HG02973 (cell line): Measurements from ENCODE around the gene KCNK18.
A peak's percentile ranks its signal among the peaks of the same experiment; 100 is the strongest.
"Not testable (repeated sequence)": the region's sequence is repeated elsewhere in the genome, so short reads cannot be mapped to it uniquely, and the experiment has no call there.

Experiments used
- ATAC-seq: cut with Tn5 transposase; IDR thresholded peaks from one replicate; pipeline ENCODE4 v1.9.1; 2021; ENCODE audit warnings: moderate library complexity; ENCODE audit not compliant: unreplicated experiment

The KCNK18 gene

GRCh38 chr10:117170244-117170643 is 27.0 kb upstream of the KCNK18 start:
- no peak for ATAC-seq

DNA sequence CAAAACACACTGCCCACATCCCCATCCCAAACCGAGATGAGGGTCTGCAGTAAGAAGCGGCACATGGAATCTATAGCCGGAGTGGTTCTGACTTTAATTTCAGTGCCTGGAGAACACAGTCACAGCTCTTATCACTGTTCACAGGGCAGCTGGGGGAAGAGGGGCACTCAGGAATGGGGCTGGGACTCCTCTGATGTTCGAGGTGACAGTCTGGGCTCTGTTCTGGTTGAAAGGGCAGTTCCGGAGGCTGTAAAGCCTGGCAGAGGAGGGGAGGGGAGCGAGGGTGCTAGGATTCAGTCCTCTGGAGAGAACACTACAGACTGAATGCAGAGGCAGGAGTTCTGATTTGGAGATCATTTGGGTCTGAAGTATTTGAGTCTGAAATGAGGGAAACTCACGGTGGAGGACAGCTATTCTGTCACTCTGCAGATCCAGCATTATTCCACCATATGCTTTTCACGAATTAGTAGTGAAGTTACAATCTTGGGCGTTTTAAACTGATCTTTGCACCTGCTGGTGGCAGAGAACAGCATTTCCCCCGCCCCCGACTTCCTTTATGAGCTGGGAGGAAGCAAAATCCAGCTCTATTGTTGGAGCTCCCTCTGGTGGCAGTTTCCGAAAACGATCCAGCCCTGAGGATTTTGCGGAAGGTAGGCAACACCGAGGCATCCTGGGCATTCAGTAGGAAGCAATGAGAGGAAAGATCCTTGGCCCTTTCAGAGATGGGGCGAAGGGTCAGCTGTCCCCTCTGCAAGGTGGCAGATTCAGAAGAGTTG is 22.7 kb upstream of the KCNK18 start:
- peak; percentile 80 for ATAC-seq

GRCh38 chr10:117175215-117175900 is 21.9 kb upstream of the KCNK18 start:
- peak; percentile 38 for ATAC-seq

GRCh38 chr10:117175901-117176534 is 21.3 kb upstream of the KCNK18 start:
- ATAC-seq, result peak; percentile 36

DNA sequence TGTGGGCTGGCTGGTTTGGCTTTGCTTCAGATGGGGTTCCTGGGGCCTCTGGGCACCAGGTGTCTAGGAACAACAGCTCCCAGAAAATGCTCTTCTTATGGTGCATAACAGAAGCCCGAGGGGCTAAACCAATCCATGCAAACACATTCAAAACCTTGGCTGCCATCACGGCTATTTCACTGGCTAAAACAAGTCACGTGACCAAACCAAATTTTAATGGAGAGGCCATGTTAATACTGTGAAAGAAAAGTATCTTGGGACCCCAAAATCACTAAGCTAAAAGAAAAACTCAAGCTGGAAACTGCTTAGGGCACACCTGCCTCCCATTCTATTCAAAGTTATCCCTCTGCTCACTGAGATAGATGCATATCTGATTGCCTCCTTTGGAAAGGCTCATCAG is 19.1 kb upstream of the KCNK18 start:
- no peak for ATAC-seq

DNA sequence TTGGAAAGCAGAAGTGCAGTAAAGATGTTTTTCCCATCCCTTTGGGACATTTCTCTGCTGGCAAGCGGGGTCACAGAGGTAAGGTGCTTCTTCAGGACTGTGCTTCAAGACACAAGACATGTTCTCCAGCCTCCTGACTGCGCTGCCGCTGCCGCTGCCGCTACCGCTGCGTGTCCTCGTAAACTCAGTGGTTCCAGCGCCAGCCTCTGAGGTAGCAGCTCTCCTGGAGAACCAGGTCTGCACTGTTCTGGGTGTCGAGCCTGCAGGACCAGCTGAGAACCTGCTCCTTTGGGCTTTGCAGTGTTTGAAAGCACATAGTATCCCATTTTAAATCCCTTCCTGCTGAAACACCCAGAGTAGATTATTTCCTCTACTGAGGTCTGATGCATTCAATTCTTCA is 13.0 kb upstream of the KCNK18 start:
- ATAC-seq, result no peak

GRCh38 chr10:117184821-117185220 is 12.5 kb upstream of the KCNK18 start:
- no peak for ATAC-seq

GRCh38 chr10:117185817-117186216 is 11.5 kb upstream of the KCNK18 start:
- ATAC-seq, result not testable (repeated sequence)

DNA sequence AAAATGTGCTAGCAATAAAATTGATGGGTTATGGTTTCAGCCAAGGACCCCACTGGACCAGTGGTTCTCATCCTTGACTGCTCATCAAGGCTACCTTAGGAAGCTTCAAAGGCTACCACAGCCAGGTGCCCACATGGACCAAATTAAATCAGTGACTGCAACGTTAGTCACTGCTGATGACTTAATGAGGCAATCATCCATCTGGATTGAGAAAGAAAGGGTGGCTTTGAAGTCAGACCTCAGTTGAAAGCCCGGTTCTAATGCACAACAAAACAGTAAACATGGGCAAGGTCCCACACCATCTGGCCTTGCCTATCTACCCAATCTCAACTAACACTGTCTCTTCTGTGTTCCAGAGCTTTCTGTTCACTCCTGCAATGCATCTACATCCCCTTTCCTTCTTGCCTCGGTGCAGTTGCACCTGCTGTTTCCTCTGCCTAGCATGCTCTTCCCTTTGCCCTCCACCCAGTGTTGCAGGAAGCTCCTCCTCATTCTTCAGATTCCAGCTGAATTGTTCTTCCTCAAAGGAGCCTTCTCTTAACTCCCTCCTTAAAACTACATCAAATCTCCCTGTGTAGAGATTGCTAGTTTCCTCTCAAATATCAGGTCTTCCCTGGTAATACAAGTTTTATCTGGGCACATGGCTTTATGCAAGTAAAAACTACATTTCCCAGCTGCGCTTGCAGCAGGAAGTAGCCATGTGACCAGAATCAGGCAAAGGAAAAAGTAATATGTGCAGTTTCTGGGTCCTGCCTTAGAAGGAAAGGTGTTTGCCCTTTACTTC is 10.3 kb upstream of the KCNK18 start:
- no peak for ATAC-seq

DNA sequence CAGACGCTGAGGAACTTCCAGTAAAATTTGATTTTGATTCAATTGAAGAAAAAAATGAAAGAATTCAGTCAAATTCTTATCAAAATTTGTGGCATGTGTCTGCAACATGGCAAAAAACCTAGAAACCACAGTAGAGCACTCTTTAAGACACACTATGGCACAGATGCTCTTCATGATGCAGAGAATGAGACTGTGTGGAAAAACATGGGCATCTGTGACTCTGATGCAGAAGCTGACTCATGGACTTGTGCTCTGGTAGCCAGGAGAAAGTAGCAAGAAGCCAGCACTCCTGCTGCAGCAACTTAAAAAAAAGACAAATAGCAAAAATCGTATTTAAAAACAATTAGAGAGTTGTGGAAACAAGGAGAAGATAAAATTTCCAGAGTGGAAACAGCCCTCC is 8.9 kb upstream of the KCNK18 start:
- ATAC-seq, result no peak

GRCh38 chr10:117189557-117189956 is 7.7 kb upstream of the KCNK18 start:
- ATAC-seq, result no peak

- no peak for ATAC-seq
Observed at GRCh38 chr10:117198088-117198487, 799 bp downstream of the KCNK18 start.

DNA sequence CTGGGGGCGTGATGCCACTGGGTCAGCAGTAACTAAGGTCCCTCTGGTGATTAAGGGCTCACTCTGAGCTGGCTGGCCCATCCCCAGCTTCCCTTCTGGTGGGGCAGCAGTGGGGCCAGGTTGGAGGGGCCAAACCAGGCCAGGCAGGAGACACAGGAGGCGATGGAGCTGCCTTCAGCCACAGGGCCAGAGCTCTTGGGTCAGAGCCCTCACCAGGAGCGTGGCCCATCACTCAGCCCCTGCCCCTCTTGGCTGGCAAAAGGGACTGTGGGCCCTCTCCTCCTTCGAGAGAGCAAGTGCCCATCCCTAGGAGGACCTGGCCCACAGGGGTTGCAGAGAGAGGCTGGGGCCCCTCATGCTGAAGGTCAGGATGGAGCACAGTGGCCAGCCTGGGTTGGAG is 4.5 kb downstream of the KCNK18 start:
- ATAC-seq, result no peak

DNA sequence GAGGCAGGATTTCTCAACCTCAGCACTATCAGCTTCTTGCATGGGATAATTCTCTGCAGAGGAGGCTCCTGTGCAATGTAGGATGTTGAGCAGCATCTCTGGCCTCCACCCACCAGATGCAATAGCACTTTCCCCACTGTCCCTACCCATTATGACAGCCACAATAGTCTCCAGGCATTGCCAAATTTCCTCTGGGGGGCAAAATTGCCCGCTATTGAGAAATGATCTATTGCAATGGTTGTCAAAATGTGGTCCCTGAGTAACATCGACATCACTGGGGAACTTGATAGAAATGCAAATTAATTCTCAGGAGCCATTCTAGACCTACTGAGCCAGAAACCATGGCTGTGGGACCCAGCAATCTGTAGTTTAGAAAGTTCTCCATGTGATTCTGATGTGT is 7.0 kb downstream of the KCNK18 start:
- no peak for ATAC-seq

GRCh38 chr10:117212176-117212575 is 14.9 kb downstream of the KCNK18 start:
- ATAC-seq, result no peak

GRCh38 chr10:117214401-117214800 is 17.1 kb downstream of the KCNK18 start:
- no peak for ATAC-seq

- no peak for ATAC-seq
Observed at GRCh38 chr10:117215079-117215478, 17.8 kb downstream of the KCNK18 start.

- no peak for ATAC-seq
Observed at GRCh38 chr10:117216028-117216427, 18.7 kb downstream of the KCNK18 start.

GRCh38 chr10:117216611-117217195 is 19.4 kb downstream of the KCNK18 start:
- peak; percentile 86 for ATAC-seq

- ATAC-seq, result peak; percentile 50
Observed at GRCh38 chr10:117217196-117217761, 20.0 kb downstream of the KCNK18 start.

GRCh38 chr10:117218654-117219053 is 21.4 kb downstream of the KCNK18 start:
- no peak for ATAC-seq
